ENCODE results near the gene FILIP1L. TPM values are rescaled to one million over a fixed set of nuclear protein-coding genes. Genes with fewer than 3 reads are reported as not detected.

The FILIP1L gene
- polyA plus RNA-seq, 3 donors, result 0.13 to 0.40 (median 0.25) TPM

DNA sequence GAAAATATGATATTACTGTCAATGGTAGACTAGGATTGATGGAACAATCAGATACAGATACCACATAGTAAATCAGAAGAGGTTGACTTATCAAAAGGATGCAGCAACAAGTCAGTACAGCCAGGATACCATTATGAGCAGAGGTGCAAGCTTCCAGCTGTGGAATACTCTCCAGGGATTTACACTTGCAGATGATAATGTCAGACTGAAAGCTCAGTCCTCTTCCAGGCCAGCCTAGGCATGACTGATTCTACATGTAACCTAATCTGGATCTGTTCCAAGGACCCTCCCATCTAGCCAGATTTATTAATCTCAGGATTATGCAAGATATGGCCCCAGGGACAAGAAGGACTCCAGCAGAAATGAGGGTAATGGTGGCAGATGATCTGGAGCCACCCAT is 8.2 kb downstream of the FILIP1L start:
- intact Hi-C loops (cut with micrococcal nuclease), result no loop called here
- Mint-ChIP-seq H3K4me1 (peaks cover 13% of the 10 kb centered on the region), H3K27me3 (ENCODE audit: low read depth in 3 of 3) (peaks cover 0 to 2% (median 0%) of the 10 kb centered on the region in 3 donors), H3K4me3 (no peak overlapping the region), H3K36me3 (no peaks in the 10 kb centered on the region), H3K9me3 (no peaks in the 10 kb centered on the region), H3K27ac (peak overlapping the region in 1 of 7 donors; percentile 28)
- H3K36me3 ChIP-seq (replicated peaks in 1 of 2; ENCODE audit: control insufficient read depth in 1 of 2, insufficient read depth in 2 of 2, low read length in 2 of 2), result no peaks in the 10 kb centered on the region
- no peaks in the 10 kb centered on the region for H3K9me3 ChIP-seq (replicated peaks in 1 of 2; ENCODE audit: control insufficient read depth in 1 of 2, insufficient read depth in 1 of 2, low read length in 2 of 2)
- H3K27ac ChIP-seq (ENCODE audit: low read depth in 1 of 2, low read length in 2 of 2), result no peak overlapping the region
- no peak overlapping the region for H3K4me2 ChIP-seq (replicated peaks; ENCODE audit: extremely low read depth, low read length, poor library complexity, severe bottlenecking)
- no peak overlapping the region for H3K9ac ChIP-seq (ENCODE audit: insufficient read depth, low read length, poor library complexity, severe bottlenecking)
- no peak for DNase-seq
- no peak overlapping the region for H3K4me3 ChIP-seq (replicated peaks in 1 of 3; ENCODE audit: low read depth in 2 of 3, low read length in 3 of 3)
- H4K20me1 ChIP-seq (ENCODE audit: insufficient read depth, low read length), result no peaks in the 10 kb centered on the region
- H3K79me2 ChIP-seq (ENCODE audit: insufficient read depth, low read length), result no peaks in the 10 kb centered on the region
- no peak overlapping the region for H2AFZ ChIP-seq (ENCODE audit: insufficient read depth, low read depth, low read length, poor library complexity, severe bottlenecking)
- TF ChIP-seq, protein P1, sequence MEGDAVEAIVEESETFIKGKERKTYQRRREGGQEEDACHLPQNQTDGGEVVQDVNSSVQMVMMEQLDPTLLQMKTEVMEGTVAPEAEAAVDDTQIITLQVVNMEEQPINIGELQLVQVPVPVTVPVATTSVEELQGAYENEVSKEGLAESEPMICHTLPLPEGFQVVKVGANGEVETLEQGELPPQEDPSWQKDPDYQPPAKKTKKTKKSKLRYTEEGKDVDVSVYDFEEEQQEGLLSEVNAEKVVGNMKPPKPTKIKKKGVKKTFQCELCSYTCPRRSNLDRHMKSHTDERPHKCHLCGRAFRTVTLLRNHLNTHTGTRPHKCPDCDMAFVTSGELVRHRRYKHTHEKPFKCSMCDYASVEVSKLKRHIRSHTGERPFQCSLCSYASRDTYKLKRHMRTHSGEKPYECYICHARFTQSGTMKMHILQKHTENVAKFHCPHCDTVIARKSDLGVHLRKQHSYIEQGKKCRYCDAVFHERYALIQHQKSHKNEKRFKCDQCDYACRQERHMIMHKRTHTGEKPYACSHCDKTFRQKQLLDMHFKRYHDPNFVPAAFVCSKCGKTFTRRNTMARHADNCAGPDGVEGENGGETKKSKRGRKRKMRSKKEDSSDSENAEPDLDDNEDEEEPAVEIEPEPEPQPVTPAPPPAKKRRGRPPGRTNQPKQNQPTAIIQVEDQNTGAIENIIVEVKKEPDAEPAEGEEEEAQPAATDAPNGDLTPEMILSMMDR (IDR thresholded peaks at IDR 0.05), result no peak
- no peaks in the 10 kb centered on the region for H3K27me3 ChIP-seq (ENCODE audit: control insufficient read depth in 2 of 2, insufficient read depth in 2 of 2, low read length in 2 of 2)
- H3K4me1 ChIP-seq (ENCODE audit: control insufficient read depth in 1 of 2, insufficient read depth in 2 of 2, low read length in 2 of 2), result no peaks in the 10 kb centered on the region

GRCh38 chr3:100105501-100105900 is 8.8 kb downstream of the FILIP1L start:
- no peak overlapping the region for H2AFZ ChIP-seq (ENCODE audit: insufficient read depth, low read depth, low read length, poor library complexity, severe bottlenecking)
- no peak overlapping the region for H3K27ac ChIP-seq (ENCODE audit: low read depth in 1 of 2, low read length in 2 of 2)
- intact Hi-C loops (cut with micrococcal nuclease), result loop anchor here in 1 of 2 donors (2.0 kb wide), 1 partner anchor 15 kb away; no protein-coding TSS in a partner anchor
- H3K27me3 ChIP-seq (ENCODE audit: control insufficient read depth in 2 of 2, insufficient read depth in 2 of 2, low read length in 2 of 2), result no peaks in the 10 kb centered on the region
- TF ChIP-seq, protein P1 (IDR thresholded peaks at IDR 0.05), result no peak
- Mint-ChIP-seq H3K27ac (no peak overlapping the region), H3K27me3 (ENCODE audit: low read depth in 3 of 3) (peaks cover 0 to 2% (median 0%) of the 10 kb centered on the region in 3 donors), H3K36me3 (no peaks in the 10 kb centered on the region), H3K9me3 (no peaks in the 10 kb centered on the region), H3K4me3 (no peak overlapping the region), H3K4me1 (peaks cover 13% of the 10 kb centered on the region)
- no peak overlapping the region for H3K9ac ChIP-seq (ENCODE audit: insufficient read depth, low read length, poor library complexity, severe bottlenecking)
- no peaks in the 10 kb centered on the region for H3K9me3 ChIP-seq (replicated peaks in 1 of 2; ENCODE audit: control insufficient read depth in 1 of 2, insufficient read depth in 1 of 2, low read length in 2 of 2)
- no CpG with 5 or more reads among the region's 1 CpG for WGBS (ENCODE audit: insufficient coverage)
- H3K79me2 ChIP-seq (ENCODE audit: insufficient read depth, low read length), result no peaks in the 10 kb centered on the region
- H3K36me3 ChIP-seq (replicated peaks in 1 of 2; ENCODE audit: control insufficient read depth in 1 of 2, insufficient read depth in 2 of 2, low read length in 2 of 2), result no peaks in the 10 kb centered on the region
- no peaks in the 10 kb centered on the region for H4K20me1 ChIP-seq (ENCODE audit: insufficient read depth, low read length)
- no peak overlapping the region for H3K4me2 ChIP-seq (replicated peaks; ENCODE audit: extremely low read depth, low read length, poor library complexity, severe bottlenecking)
- no peak for DNase-seq
- H3K4me3 ChIP-seq (replicated peaks in 1 of 3; ENCODE audit: low read depth in 2 of 3, low read length in 3 of 3), result no peak overlapping the region
- no peaks in the 10 kb centered on the region for H3K4me1 ChIP-seq (ENCODE audit: control insufficient read depth in 1 of 2, insufficient read depth in 2 of 2, low read length in 2 of 2)

All from CD14-positive monocyte (primary cell).